HEK293 (cell line): ENCODE measurements around the gene RBM17.

Experiments
- HOXA7 ChIP-seq: sonication (generic); formaldehyde crosslinking; IDR thresholded peaks from 2 replicates; pipeline ENCODE4 v1.8.1; 2022; ENCODE audit warnings: missing genetic modification reagents, borderline replicate concordance
- PRDM1 ChIP-seq: fragments of 450-650 bp; formaldehyde crosslinking; IDR thresholded peaks from 2 replicates; pipeline ENCODE4; 2016; ENCODE audit warnings: missing biosample characterization, missing genetic modification characterization
- ZFP69B ChIP-seq: fragments of 450-650 bp; formaldehyde crosslinking; IDR thresholded peaks from 2 replicates; pipeline ENCODE4 v1.5.1; 2016; ENCODE audit warnings: missing biosample characterization, missing genetic modification characterization
- ZNF138 ChIP-seq: fragments of 450-650 bp; formaldehyde crosslinking; IDR thresholded peaks from 2 replicates; pipeline ENCODE4 v1.5.1; 2016; ENCODE audit warnings: missing biosample characterization, missing genetic modification characterization, borderline replicate concordance
- ZNF175 ChIP-seq: fragments of 450-650 bp; formaldehyde crosslinking; IDR thresholded peaks from 2 replicates; pipeline ENCODE4 v1.5.1; 2016; ENCODE audit warnings: missing biosample characterization, missing genetic modification characterization
- ZNF274 ChIP-seq, 2 experiments: fragments of 200-500 bp in 1 of 2; fragments of 450-650 bp in 1 of 2; sonication (Bioruptor generic) in 1 of 2; formaldehyde crosslinking in 1 of 2; IDR thresholded peaks; 2 replicates each; pipeline versions ENCODE4 v1.5.1 to v1.6.1; 2014 to 2016; ENCODE audit warnings: borderline replicate concordance in 1 of 2, inconsistent platforms in 1 of 2, low read length in 1 of 2, missing biosample characterization in 1 of 2, missing genetic modification characterization in 1 of 2
- ZNF302 ChIP-seq: fragments of 450-650 bp; formaldehyde crosslinking; IDR thresholded peaks from 2 replicates; pipeline ENCODE4 v1.5.1; 2016; ENCODE audit warnings: missing biosample characterization, missing genetic modification characterization, low read depth
- ZNF707 ChIP-seq: fragments of 450-650 bp; formaldehyde crosslinking; IDR thresholded peaks from 2 replicates; pipeline ENCODE4 v1.5.1; 2016; ENCODE audit warnings: missing biosample characterization, missing genetic modification characterization
- ZNF747 ChIP-seq: fragments of 450-650 bp; formaldehyde crosslinking; IDR thresholded peaks from 2 replicates; pipeline ENCODE4 v1.5.1; 2016; ENCODE audit warnings: missing biosample characterization, missing genetic modification characterization
- TF ChIP-seq, protein P1 (sequence below): fragments of 450-650 bp; formaldehyde crosslinking; IDR thresholded peaks from 2 replicates; pipeline ENCODE4 v1.5.1; 2016; ENCODE audit warnings: missing biosample characterization, missing genetic modification characterization
- TF ChIP-seq, protein P2 (sequence below): fragments of 450-650 bp; formaldehyde crosslinking; IDR thresholded peaks from 2 replicates; pipeline ENCODE4 v1.5.1; 2016; ENCODE audit warnings: missing biosample characterization, missing genetic modification characterization, borderline replicate concordance

DNA sequence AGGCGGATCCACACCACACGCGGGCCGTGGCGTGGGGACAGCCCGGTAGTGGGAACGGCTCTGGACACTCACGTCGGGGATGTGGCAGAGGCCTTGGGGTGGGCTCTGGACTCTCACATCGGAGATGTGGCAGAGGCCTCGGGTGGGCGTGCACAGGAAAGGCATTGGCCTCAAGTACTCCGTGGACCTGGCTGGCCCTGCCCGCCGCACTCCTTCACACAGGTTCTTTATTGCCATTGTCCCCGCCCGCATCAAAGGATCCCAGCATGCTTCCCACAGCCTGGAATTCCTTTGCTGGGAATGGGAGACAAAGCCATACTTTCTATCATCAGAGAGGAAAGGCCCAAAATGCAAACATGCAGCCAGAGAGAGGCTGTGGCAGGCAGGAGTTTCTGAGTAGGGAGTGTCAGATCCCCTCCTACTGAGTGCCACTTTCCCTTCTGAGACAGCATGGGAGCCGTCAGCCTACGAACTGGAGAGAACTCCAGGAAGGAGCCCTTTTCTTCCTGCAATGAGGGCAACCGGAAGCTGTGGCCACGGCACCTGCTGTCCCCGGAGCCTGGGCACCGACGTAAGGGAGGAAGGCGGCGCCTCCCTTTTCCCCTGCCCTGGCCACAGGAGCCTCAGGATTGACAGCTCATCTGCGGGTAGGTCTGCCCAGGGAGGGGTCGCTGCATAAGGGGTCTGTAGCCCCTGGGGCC, 51.5 kb downstream of the RBM17 start:
- TF ChIP-seq ZNF274 (IDR thresholded peaks at IDR 0.05; ENCODE audit: low read length) (no peak), ZNF274 (tag by site-specific recombination; IDR thresholded peaks at IDR 0.05; ENCODE audit: borderline replicate concordance) (no peak), ZNF747 (tag by site-specific recombination) (no peak), ZNF707 (tag by site-specific recombination) (no peak), ZNF138 (no peak), ZFP69B (tag by site-specific recombination) (no peak), ZNF302 (tag by site-specific recombination) (no peak), HOXA7 (no peak), ZNF175 (tag by site-specific recombination) (no peak), PRDM1 (tag by site-specific recombination) (no peak)
- TF ChIP-seq, protein P1, sequence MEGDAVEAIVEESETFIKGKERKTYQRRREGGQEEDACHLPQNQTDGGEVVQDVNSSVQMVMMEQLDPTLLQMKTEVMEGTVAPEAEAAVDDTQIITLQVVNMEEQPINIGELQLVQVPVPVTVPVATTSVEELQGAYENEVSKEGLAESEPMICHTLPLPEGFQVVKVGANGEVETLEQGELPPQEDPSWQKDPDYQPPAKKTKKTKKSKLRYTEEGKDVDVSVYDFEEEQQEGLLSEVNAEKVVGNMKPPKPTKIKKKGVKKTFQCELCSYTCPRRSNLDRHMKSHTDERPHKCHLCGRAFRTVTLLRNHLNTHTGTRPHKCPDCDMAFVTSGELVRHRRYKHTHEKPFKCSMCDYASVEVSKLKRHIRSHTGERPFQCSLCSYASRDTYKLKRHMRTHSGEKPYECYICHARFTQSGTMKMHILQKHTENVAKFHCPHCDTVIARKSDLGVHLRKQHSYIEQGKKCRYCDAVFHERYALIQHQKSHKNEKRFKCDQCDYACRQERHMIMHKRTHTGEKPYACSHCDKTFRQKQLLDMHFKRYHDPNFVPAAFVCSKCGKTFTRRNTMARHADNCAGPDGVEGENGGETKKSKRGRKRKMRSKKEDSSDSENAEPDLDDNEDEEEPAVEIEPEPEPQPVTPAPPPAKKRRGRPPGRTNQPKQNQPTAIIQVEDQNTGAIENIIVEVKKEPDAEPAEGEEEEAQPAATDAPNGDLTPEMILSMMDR (tag by site-specific recombination): no peak
- TF ChIP-seq, protein P2, sequence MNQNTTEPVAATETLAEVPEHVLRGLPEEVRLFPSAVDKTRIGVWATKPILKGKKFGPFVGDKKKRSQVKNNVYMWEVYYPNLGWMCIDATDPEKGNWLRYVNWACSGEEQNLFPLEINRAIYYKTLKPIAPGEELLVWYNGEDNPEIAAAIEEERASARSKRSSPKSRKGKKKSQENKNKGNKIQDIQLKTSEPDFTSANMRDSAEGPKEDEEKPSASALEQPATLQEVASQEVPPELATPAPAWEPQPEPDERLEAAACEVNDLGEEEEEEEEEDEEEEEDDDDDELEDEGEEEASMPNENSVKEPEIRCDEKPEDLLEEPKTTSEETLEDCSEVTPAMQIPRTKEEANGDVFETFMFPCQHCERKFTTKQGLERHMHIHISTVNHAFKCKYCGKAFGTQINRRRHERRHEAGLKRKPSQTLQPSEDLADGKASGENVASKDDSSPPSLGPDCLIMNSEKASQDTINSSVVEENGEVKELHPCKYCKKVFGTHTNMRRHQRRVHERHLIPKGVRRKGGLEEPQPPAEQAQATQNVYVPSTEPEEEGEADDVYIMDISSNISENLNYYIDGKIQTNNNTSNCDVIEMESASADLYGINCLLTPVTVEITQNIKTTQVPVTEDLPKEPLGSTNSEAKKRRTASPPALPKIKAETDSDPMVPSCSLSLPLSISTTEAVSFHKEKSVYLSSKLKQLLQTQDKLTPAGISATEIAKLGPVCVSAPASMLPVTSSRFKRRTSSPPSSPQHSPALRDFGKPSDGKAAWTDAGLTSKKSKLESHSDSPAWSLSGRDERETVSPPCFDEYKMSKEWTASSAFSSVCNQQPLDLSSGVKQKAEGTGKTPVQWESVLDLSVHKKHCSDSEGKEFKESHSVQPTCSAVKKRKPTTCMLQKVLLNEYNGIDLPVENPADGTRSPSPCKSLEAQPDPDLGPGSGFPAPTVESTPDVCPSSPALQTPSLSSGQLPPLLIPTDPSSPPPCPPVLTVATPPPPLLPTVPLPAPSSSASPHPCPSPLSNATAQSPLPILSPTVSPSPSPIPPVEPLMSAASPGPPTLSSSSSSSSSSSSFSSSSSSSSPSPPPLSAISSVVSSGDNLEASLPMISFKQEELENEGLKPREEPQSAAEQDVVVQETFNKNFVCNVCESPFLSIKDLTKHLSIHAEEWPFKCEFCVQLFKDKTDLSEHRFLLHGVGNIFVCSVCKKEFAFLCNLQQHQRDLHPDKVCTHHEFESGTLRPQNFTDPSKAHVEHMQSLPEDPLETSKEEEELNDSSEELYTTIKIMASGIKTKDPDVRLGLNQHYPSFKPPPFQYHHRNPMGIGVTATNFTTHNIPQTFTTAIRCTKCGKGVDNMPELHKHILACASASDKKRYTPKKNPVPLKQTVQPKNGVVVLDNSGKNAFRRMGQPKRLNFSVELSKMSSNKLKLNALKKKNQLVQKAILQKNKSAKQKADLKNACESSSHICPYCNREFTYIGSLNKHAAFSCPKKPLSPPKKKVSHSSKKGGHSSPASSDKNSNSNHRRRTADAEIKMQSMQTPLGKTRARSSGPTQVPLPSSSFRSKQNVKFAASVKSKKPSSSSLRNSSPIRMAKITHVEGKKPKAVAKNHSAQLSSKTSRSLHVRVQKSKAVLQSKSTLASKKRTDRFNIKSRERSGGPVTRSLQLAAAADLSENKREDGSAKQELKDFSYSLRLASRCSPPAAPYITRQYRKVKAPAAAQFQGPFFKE (tag by site-specific recombination): no peak
